Mucosa of rectum (tissue), 2 donors: ENCODE measurements around the gene MICAL2.

Experiments used
- H3K27ac ChIP-seq, 2 donors: one replicate each; pipeline ENCODE4 v1.7.0; 2013; ENCODE audit warnings: inconsistent platforms in 2 of 2, low read depth in 2 of 2, low read length in 2 of 2
- H3K27me3 ChIP-seq, 2 donors: one replicate each; pipeline ENCODE4 v1.7.0; 2013; ENCODE audit warnings: low read length in 2 of 2; ENCODE audit not compliant: control insufficient read depth in 2 of 2, insufficient read depth in 2 of 2
- H3K36me3 ChIP-seq, 2 donors: one replicate each; pipeline ENCODE4 v1.7.0; 2013; ENCODE audit warnings: low read length in 2 of 2; ENCODE audit not compliant: control insufficient read depth in 2 of 2, insufficient read depth in 2 of 2
- H3K4me1 ChIP-seq, 2 donors: one replicate each; pipeline ENCODE4 v1.7.0; 2013; ENCODE audit warnings: low read length in 2 of 2, mild to moderate bottlenecking in 1 of 2; ENCODE audit not compliant: control insufficient read depth in 2 of 2, insufficient read depth in 2 of 2
- H3K4me3 ChIP-seq, 2 donors: one replicate each; pipeline ENCODE4 v1.7.0; 2013; ENCODE audit warnings: low read length in 2 of 2
- H3K9ac ChIP-seq, 2 donors: one replicate each; pipeline ENCODE4 v1.7.0; 2013; ENCODE audit warnings: low read length in 2 of 2, low read depth in 1 of 2, mild to moderate bottlenecking in 1 of 2
- H3K9me3 ChIP-seq, 2 donors: one replicate each; pipeline ENCODE4 v1.7.0; 2013; ENCODE audit warnings: low read length in 2 of 2; ENCODE audit not compliant: control insufficient read depth in 2 of 2
- donor health status: healthy.
- donor health status: Normal muscosa, but diverticular disease.

Gene MICAL2

DNA sequence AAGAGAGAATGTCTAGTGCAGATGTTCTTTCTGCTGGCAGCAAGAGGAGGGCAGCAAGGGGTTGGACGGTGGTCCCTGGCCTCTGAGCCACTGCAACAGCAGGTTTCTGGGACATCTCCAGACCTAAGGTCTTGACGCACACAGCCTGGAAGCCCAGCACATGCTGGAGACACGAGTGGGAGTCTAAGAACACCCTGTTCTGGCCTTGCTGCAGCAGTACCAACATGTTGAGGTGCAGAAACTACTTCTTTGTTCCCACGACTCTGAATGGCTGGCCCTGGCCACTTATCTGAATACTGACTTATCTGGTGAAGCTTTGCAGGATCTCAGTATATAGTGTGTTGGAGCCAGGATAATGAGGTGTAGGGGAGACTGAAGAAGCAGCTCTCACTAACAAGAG is 6.8 kb downstream of the MICAL2 start:
- Histone ChIP-seq H3K4me3 (no peak overlapping the region), H3K36me3 (peaks cover 3 to 12% of the 10 kb centered on the region in 2 donors), H3K9ac (no peak overlapping the region), H3K4me1 (peaks cover 29 to 40% of the 10 kb centered on the region in 2 donors), H3K27ac (no peak overlapping the region), H3K27me3 (no peaks in the 10 kb centered on the region), H3K9me3 (no peaks in the 10 kb centered on the region)

- no peaks in the 10 kb centered on the region for H3K27me3 ChIP-seq
- peaks cover 3 to 12% of the 10 kb centered on the region in 2 donors for H3K36me3 ChIP-seq
- peak overlapping the region in 1 of 2 donors; percentile 78 for H3K27ac ChIP-seq
- no peak overlapping the region for H3K4me3 ChIP-seq
- H3K9me3 ChIP-seq, result no peaks in the 10 kb centered on the region
- no peak overlapping the region for H3K9ac ChIP-seq
- peaks cover 29 to 40% of the 10 kb centered on the region in 2 donors for H3K4me1 ChIP-seq
Observed at GRCh38 chr11:12117611-12118010, 7.2 kb downstream of the MICAL2 start.

DNA sequence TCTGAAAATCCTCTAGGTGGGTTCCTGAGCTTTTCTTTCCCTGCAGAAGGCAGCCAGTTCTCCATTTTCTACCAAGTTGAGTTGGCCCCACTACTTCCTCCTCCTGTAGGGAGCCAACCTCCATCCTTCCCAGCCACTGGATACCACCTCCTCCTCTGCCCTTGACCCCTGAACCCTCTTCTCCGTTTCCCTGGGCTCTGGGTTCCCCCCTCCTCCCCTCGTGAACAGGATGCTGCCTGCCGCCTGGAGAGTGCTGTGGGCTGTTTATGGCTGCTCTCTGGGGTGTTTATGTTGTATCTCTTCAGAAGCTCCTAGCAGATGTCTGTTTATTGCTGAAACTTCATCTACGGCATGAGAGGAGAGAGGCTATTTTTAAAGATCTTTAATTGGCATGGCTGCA is 8.6 kb downstream of the MICAL2 start:
- Histone ChIP-seq H3K27me3 (no peaks in the 10 kb centered on the region), H3K4me1 (peaks cover 29 to 40% of the 10 kb centered on the region in 2 donors), H3K27ac (peak overlapping the region; percentile 69 to 78), H3K9me3 (no peaks in the 10 kb centered on the region), H3K4me3 (no peak overlapping the region), H3K9ac (peak overlapping the region; percentile 26 to 45), H3K36me3 (peaks cover 3 to 8% of the 10 kb centered on the region in 2 donors)

DNA sequence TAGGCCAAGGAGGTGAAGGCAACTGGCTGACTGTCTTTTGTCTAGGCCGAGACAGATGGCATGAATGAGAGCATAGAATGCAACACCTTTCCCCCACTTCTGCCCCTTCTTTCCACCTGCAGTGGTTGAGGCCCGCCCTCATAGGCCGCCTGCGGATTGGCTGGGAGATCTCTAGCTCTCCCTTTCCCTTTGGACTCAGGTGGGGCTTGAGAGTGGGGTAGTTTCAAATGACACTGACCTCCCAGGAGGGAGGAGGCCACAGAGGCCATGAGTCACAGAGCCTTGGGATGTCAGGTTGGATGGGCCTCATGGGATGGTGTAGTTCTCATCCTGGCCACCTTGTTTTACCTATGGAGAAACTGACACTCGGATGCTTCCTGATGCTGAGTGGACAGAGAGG is 9.1 kb downstream of the MICAL2 start:
- Histone ChIP-seq H3K9ac (peak overlapping the region; percentile 26 to 45), H3K4me3 (no peak overlapping the region), H3K27ac (peak overlapping the region; percentile 69 to 78), H3K9me3 (no peaks in the 10 kb centered on the region), H3K27me3 (no peaks in the 10 kb centered on the region), H3K4me1 (peaks cover 34 to 40% of the 10 kb centered on the region in 2 donors), H3K36me3 (peaks cover 5 to 8% of the 10 kb centered on the region in 2 donors)

DNA sequence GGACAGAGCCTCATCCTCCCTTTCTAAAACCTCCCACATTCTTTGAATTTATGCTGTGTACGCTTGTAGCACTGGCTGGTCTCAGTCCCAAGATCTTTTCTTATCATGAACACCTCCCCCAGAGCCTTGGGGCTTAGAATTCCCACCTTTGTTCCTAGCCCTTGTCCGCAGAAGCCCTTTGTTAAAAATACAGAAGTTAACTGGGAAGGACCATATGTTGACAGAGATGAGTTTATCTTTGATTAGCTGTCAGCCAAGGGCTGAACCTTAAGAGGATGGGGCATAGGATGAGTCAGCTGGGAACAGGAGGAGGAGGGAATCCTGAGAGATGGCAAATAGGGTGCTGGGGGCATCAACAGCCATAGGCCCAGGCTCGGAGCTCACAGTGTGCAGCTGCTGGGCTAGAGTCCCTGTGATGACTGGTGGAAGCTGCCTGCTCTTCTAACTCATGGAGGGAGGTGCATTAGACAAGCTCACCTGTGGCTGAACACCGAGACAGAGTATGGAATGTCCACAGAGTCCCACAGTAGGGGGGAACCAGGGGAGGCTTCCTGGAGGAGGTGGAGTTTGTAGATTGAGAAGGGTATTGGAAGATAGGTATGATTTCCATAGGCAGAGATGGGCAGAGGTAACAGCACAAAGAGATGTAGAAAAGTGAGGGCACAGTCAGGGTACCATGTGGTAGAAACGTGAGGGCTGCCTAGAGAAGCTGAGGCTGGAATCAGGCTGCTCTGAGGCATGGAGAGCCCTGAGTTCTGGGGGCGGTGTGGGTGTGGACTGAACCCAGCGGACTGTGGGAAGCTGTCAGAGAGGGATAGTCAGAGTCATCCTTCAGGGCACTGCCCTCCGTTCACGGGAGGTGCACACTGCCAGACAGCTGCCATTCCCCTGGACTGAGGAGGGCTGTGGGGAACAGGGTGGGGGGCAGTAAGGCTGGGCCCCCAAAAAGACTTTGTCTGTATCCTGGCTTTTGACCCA is 9.9 kb downstream of the MICAL2 start:
- Histone ChIP-seq H3K36me3 (peaks cover 5 to 8% of the 10 kb centered on the region in 2 donors), H3K9ac (peak overlapping the region in 1 of 2 donors; percentile 27), H3K27me3 (no peaks in the 10 kb centered on the region), H3K4me3 (no peak overlapping the region), H3K27ac (peak overlapping the region; percentile 69 to 78), H3K9me3 (no peaks in the 10 kb centered on the region), H3K4me1 (peaks cover 38 to 46% of the 10 kb centered on the region in 2 donors)

DNA sequence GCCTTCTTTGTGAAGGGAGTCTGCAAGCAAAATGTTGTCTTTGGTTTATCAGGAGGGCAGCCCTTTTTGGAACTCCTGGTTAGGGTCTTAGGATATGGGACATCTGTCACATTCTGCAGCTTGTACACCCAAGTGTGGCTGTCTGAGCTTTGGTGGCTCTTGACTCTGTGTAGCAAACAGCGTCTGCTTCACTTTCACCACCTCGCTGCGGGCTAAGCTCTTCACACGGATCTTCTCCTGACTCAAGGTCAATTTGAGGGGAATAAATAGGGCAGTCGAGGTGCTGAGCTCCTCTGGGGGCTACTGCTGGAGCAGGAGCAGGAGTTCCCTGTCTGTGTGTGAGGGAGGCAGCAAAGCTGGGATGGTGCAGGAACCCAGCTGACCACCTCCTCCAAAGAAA is 10.6 kb downstream of the MICAL2 start:
- no peak overlapping the region for H3K9ac ChIP-seq
- H3K36me3 ChIP-seq, result peaks cover 5 to 8% of the 10 kb centered on the region in 2 donors
- no peaks in the 10 kb centered on the region for H3K27me3 ChIP-seq
- H3K27ac ChIP-seq, result peak overlapping the region; percentile 24 to 69
- no peaks in the 10 kb centered on the region for H3K9me3 ChIP-seq
- H3K4me3 ChIP-seq, result no peak overlapping the region
- H3K4me1 ChIP-seq, result peaks cover 41 to 52% of the 10 kb centered on the region in 2 donors

DNA sequence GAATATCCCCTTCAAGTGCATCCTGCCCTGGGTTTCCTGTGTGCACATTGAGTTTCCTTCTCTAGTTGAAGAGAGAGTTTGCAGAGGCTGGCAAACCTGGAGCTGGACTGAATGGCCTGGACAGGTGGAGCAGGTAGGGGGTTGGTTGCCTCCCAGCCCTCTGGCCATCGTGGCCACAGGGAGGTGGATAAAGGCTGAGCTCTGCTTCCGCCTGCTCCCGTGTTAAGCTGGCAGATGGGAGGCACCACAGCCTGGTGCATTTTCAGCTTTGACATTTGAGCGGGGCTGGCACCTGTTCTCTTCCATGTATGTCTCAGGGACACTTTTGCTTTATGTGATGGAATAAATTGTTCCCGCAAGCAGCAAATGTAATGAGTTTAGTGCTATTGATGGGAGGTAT is 11.1 kb downstream of the MICAL2 start:
- H3K4me3 ChIP-seq, result no peak overlapping the region
- H3K27ac ChIP-seq, result no peak overlapping the region
- H3K36me3 ChIP-seq, result peaks cover 5% of the 10 kb centered on the region in 2 donors
- H3K27me3 ChIP-seq, result no peaks in the 10 kb centered on the region
- H3K4me1 ChIP-seq, result peaks cover 45 to 57% of the 10 kb centered on the region in 2 donors
- no peak overlapping the region for H3K9ac ChIP-seq
- H3K9me3 ChIP-seq, result no peaks in the 10 kb centered on the region

DNA sequence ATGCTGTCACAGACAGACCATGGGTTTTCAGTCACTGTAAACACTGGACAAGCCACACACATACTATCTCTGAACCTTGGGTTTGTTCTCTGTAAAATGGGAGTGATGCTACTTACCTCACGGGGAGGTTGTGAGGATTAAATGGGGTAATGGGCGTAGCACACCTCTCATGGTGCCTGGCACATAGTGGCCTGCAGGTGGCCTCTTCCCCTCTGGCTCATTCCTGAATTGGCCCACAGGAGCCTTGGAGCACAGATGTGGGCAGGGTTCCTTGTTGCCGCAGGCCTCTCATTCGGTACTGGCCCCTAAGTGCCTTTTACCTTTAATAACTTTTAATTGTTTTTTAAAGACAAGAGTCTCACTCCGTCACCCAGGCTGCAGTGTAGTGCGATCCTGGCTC is 11.7 kb downstream of the MICAL2 start:
- Histone ChIP-seq H3K4me1 (peaks cover 48 to 57% of the 10 kb centered on the region in 2 donors), H3K27me3 (no peaks in the 10 kb centered on the region), H3K27ac (no peak overlapping the region), H3K36me3 (peaks cover 3 to 5% of the 10 kb centered on the region in 2 donors), H3K9me3 (no peaks in the 10 kb centered on the region), H3K4me3 (no peak overlapping the region), H3K9ac (no peak overlapping the region)

GRCh38 chr11:12123273-12123672 is 12.9 kb downstream of the MICAL2 start:
- peaks cover 3% of the 10 kb centered on the region in 2 donors for H3K36me3 ChIP-seq
- no peak overlapping the region for H3K4me3 ChIP-seq
- H3K4me1 ChIP-seq, result peaks cover 44 to 55% of the 10 kb centered on the region in 2 donors
- H3K9ac ChIP-seq, result no peak overlapping the region
- H3K9me3 ChIP-seq, result no peaks in the 10 kb centered on the region
- H3K27me3 ChIP-seq, result no peaks in the 10 kb centered on the region
- no peak overlapping the region for H3K27ac ChIP-seq

DNA sequence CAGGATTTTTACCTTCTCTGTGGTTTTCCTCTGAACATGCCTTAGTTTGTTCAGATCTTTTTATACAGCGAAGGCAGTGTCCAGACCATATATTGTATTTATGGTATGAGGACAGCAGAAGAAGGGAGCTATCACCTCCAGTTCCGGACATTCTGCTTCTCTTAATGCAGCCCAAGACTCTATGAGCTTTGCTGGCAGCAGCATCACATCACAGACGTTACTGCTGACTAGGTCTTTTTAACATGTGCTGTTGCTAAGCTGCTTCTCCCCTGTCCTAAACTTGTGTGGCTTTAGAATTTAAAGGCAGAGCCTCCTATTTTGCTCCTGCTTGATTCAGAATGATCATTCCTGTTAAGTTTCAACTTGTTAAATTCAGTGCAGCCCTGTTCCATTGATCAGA is 13.4 kb downstream of the MICAL2 start:
- Histone ChIP-seq H3K4me1 (peaks cover 39 to 54% of the 10 kb centered on the region in 2 donors), H3K9me3 (no peaks in the 10 kb centered on the region), H3K27me3 (no peaks in the 10 kb centered on the region), H3K4me3 (no peak overlapping the region), H3K27ac (no peak overlapping the region), H3K36me3 (peaks cover 3 to 7% of the 10 kb centered on the region in 2 donors), H3K9ac (no peak overlapping the region)
